Kidney epithelial cell (primary cell): ENCODE data around the gene CCDC107. TPM values are rescaled to one million over a fixed set of nuclear protein-coding genes. Genes with fewer than 3 reads are reported as not detected.
"Not testable (repeated sequence)": the region's sequence is repeated elsewhere in the genome, so short reads cannot be mapped to it uniquely, and the experiment has no call there.

Source experiments
- DNase-seq: peaks from one replicate; pipeline ENCODE4 v3.0.0-alpha.2; 2010; ENCODE audit warnings: low read depth
- H3K27me3 ChIP-seq: 2 replicates; pipeline ENCODE4 v1.6.0; 2011; ENCODE audit warnings: low read length; ENCODE audit not compliant: control insufficient read depth, insufficient read depth
- H3K36me3 ChIP-seq: 2 replicates; pipeline ENCODE4 v1.5.1; 2011; ENCODE audit warnings: low read length; ENCODE audit not compliant: control insufficient read depth, insufficient read depth
- H3K4me3 ChIP-seq: 2 replicates; pipeline ENCODE4 v1.5.1; 2011; ENCODE audit warnings: low read depth, mild to moderate bottlenecking, control low read depth, low read length
- total RNA-seq: library from RNA; depleted of rRNA; stranded (reverse); fragments of >200 nt; gene quantifications from 2 replicates; pipeline ENCODE4 v1.2.3, GENCODE V29; 2015
- TF ChIP-seq, protein P1 (sequence below): IDR thresholded peaks from 2 replicates; pipeline ENCODE4 v1.5.1; 2011; ENCODE audit warnings: mild to moderate bottlenecking, moderate library complexity, low read length, control low read depth, inconsistent platforms; ENCODE audit not compliant: insufficient read depth, poor library complexity, severe bottlenecking

CCDC107 gene
- total RNA-seq, 1 donor from 2014 or later: 14.0 TPM

DNA sequence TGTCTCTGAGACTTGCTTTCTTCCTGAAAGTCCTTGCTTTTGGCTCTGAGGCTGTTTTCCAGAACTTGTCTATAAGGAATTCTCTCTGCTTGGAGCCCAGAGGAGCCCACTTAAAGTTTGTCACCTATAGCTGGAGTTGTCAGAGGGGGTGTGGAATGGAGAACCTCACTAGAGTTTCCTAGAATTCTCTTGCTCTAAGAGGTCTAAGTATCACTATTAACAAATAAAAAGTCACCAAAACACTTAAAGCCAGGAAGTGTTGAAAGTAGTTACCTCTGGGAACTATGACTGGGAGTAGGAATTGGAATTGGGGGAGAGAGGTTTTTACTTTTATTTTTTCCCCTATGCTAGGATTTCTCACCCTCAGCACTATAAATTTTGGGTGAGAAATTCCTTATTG lies 22.4 kb upstream of the CCDC107 start:
- Histone ChIP-seq H3K36me3 (no peaks in the 10 kb centered on the region), H3K27me3 (no peaks in the 10 kb centered on the region), H3K4me3 (no peak overlapping the region)
- DNase-seq: no peak
- TF ChIP-seq, protein P1, sequence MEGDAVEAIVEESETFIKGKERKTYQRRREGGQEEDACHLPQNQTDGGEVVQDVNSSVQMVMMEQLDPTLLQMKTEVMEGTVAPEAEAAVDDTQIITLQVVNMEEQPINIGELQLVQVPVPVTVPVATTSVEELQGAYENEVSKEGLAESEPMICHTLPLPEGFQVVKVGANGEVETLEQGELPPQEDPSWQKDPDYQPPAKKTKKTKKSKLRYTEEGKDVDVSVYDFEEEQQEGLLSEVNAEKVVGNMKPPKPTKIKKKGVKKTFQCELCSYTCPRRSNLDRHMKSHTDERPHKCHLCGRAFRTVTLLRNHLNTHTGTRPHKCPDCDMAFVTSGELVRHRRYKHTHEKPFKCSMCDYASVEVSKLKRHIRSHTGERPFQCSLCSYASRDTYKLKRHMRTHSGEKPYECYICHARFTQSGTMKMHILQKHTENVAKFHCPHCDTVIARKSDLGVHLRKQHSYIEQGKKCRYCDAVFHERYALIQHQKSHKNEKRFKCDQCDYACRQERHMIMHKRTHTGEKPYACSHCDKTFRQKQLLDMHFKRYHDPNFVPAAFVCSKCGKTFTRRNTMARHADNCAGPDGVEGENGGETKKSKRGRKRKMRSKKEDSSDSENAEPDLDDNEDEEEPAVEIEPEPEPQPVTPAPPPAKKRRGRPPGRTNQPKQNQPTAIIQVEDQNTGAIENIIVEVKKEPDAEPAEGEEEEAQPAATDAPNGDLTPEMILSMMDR: no peak

DNA sequence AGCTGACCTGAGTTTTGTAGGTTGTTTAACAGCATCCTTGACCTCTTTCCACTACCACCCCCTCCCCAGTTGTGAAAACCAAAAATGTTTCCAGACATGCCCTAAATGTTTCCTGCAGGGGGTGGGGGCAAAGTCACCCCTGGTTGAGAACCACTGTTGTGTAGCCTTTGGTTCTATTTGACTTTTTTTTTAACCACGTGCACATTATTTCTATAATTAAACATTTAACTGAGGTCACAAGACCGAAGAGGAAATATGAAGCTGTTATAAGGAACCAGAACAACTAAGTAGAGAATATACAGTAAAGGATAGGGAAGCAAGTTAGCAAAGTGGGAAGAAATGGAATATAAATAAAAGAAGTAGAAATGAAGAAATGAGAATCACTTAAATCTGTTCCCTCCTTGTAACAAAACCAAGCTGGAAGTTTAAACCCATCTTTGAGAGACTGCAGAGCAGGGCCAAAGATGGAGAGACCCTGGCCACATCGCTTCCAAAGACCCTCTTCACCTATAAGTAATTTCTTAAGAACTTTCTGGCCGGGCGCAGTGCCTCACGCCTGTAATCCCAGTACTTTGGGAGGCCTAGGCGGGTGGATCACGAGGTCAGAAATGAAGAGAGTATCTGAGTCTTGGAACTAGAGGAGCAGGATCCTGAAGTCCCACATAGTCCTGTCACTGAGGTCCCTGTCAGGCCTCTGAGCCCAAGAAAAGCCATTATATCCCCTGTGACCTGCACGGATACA lies 21.8 kb upstream of the CCDC107 start:
- no peak for DNase-seq
- Histone ChIP-seq H3K36me3 (no peaks in the 10 kb centered on the region), H3K27me3 (no peaks in the 10 kb centered on the region), H3K4me3 (no peak overlapping the region)
- TF ChIP-seq, protein P1: no peak

DNA sequence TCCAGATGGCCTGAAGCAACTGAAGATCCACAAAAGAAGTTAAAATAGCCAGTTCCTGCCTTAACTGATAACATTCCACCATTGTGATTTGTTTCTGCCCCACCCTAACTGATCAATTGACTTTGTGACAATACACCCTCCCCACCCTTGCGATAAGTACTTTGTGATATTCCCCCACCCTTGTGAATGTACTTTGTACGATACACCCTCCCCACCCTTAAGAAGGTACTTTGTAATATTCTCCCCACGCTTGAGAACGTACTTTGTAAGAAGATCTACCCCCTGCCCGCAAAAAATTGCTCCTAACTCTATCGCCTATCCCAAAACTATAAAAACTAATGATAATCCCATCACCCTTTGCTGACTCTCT lies 21.2 kb upstream of the CCDC107 start:
- H3K4me3 ChIP-seq, H3K36me3 ChIP-seq, DNase-seq, H3K27me3 ChIP-seq: not testable (repeated sequence)

DNA sequence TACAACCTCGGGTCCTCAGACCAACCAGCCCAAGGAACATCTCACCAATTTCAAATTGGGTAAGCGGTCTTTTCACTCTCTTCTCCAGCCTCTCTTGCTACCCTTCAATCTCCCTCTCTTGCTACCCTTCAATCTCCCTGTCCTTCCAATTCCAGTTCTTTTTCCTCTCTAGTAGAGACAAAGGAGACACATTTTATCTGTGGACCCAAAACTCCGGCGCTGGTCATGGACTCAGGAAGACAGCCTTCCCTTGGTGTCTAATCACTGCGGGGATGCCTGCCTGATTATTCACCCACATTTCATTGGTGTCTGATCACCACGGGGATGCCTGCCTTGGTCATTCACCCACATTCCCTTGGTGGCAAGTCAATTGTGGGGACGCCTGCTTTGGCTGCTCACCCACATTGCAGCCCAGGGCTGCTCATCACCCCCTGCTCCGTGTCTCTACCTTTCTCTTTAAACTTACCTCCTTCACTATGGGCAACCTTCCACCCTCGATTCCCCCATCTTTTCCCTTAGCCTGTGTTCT lies 20.6 kb upstream of the CCDC107 start:
- H3K4me3 ChIP-seq, H3K27me3 ChIP-seq, DNase-seq, H3K36me3 ChIP-seq: not testable (repeated sequence)

DNA sequence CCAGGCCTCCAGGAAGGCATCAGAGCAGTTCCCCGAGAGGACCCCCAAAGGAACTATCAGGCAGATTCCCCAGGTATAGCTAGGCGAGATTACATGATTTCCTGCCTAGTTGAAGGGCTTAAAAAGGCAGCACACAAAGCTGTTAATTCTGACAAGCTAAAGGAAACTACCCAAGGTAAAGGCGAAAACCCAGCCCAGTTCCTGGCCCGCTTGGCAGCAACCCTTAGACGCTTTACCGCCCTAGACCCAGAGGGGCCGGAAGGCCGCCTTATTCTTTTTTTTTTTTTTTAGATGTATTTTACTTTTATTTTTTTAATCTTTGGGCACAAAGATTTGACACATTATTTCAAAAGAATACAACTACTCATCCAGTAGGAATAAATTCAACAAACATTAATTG lies 19.3 kb upstream of the CCDC107 start:
- not testable (repeated sequence) for H3K4me3 ChIP-seq, H3K27me3 ChIP-seq, H3K36me3 ChIP-seq, DNase-seq

DNA sequence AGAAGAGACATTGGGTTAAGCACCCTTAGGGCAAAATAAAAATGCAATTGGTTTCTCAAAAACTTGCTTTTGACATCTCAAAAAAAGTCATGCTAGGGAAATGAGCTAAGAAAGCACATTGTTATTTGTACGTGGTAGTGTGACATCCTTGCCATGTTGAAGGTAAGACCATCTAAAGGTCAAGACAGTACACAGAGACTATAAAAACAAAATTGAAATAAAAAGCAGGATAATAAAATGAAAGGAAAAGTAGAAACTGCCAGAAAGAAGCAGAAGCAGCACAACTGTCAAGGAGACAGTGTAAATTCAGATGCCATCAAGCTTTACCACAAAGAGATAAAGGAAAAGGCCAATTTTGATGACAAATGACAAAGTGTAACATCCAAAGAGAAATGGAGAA lies 18.9 kb upstream of the CCDC107 start:
- not testable (repeated sequence) for DNase-seq, H3K27me3 ChIP-seq, H3K4me3 ChIP-seq, H3K36me3 ChIP-seq

DNA sequence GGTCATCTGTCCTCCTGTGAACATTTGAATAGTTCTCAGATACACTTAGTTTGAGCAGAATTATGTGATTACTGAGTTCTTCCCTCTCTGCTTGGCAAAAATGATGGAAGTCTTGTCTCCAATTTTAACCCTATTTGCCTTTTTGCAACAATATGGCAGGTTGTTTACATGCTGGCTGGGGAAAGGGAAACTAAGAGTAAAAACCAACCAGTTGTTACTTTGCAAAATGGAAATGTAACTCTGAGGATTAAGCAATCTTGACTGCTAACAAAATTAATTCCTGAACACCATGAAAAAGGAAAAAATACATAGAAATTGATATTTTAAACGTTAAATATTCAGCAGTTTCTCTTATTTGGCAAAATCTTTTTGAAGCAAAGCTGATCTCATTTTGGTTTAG lies 18.5 kb upstream of the CCDC107 start:
- H3K27me3 ChIP-seq: no peaks in the 10 kb centered on the region
- no peak for DNase-seq
- TF ChIP-seq, protein P1: no peak

DNA sequence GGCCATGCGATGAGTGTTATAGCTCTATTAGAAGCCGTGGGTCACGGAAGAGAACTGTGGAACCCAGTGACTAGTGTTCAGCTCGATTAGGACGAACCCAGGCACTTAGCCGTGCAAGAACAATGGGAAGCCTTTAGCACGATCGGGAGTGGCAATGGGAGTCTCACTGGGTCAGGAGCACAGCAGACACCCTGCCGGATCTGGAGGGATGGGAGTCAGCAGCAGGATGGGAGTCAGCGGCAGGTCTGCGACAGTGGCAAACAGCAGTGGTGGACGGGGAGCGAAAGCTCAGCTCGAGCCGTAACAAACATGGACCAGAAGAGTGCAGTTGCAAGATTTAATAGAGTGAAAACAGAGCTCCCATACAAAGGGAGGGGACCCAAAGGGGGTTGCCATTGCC lies 17.7 kb upstream of the CCDC107 start:
- H3K36me3 ChIP-seq, H3K27me3 ChIP-seq, DNase-seq, H3K4me3 ChIP-seq: not testable (repeated sequence)

More for the DNA sequence above, 18.5 kb upstream of the CCDC107 start:
- Histone ChIP-seq H3K36me3 (no peaks in the 10 kb centered on the region), H3K4me3 (no peak overlapping the region)

DNA sequence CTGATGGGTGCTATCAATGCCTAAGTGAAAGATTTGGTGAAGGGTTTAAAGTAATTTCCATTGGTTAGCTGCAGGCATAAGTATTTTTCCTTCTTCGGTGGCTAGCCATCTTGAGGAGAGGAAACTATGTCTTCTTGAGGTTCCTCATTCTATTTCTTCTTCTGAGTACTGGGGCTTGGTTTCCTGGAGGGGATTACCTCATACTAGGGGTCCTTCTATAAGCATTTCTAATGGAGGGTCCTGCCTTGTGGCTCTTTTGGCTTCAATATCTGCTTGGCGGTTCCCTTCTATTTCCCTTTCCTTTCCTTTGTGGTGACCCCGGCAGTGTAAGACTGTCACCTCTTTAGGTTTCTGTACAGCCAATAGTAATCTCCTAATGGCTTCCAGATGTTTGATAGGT lies 16.6 kb upstream of the CCDC107 start:
- not testable (repeated sequence) for H3K27me3 ChIP-seq, H3K36me3 ChIP-seq, DNase-seq, H3K4me3 ChIP-seq
